Measurements from ENCODE around the gene CLCA2. TPM values are rescaled to one million over a fixed set of nuclear protein-coding genes. Genes with fewer than 3 reads are reported as not detected.
A peak's percentile ranks its signal among the peaks of the same experiment; 100 is the strongest.

CLCA2 gene
- total and polyA plus RNA-seq, 2 of the 8 experiments (the other 6 are each of a cell fraction or from before 2014, with no cell fraction given): not detected

- Histone ChIP-seq H4K91ac (replicated peaks; ENCODE audit: insufficient read length, low read length) (no peak overlapping the region), H2BK120ac (replicated peaks; ENCODE audit: low read depth, low read length) (no peak overlapping the region), H2BK15ac (ENCODE audit: low read length) (no peak overlapping the region), H2AK5ac (ENCODE audit: low read depth, low read length) (no peak overlapping the region), H2BK12ac (ENCODE audit: low read depth, low read length) (no peak overlapping the region), H3K79me1 (ENCODE audit: low read depth, low read length) (no peaks in the 10 kb centered on the region), H3K4me3 (ENCODE audit: extremely low read depth in 1 of 4, insufficient read depth in 2 of 4, low read depth in 3 of 4, low read length in 4 of 4) (no peak overlapping the region), H3K4ac (replicated peaks; ENCODE audit: insufficient read length, low read depth, low read length) (no peak overlapping the region), H3K56ac (replicated peaks; ENCODE audit: insufficient read length, low read depth, low read length) (no peak overlapping the region), H3K79me2 (ENCODE audit: control insufficient read depth in 1 of 2, insufficient read depth in 2 of 2, low read length in 2 of 2) (no peaks in the 10 kb centered on the region), H3K14ac (ENCODE audit: insufficient read length) (no peak overlapping the region), H3K36me3 (ENCODE audit: control insufficient read depth in 2 of 4, insufficient read depth in 4 of 4, low read length in 3 of 4) (no peaks in the 10 kb centered on the region), H3K4me2 (ENCODE audit: insufficient read depth in 1 of 2, low read depth in 2 of 2, low read length in 2 of 2) (no peak overlapping the region), H3K9me3 (ENCODE audit: insufficient read depth in 2 of 2, low read depth in 1 of 2, low read length in 1 of 2) (no peaks in the 10 kb centered on the region), H3K27ac (ENCODE audit: low read depth, low read length) (no peak overlapping the region), H2BK20ac (ENCODE audit: low read length) (no peak overlapping the region), H3K9ac (replicated peaks in 1 of 4; ENCODE audit: extremely low read depth in 1 of 4, low read depth in 3 of 4, low read length in 3 of 4) (no peak overlapping the region), H3K18ac (ENCODE audit: extremely low read depth, low read length) (no peak overlapping the region), H2AFZ (ENCODE audit: low read length) (no peak overlapping the region), H2BK5ac (ENCODE audit: low read depth, low read length) (no peak overlapping the region), H4K5ac (ENCODE audit: insufficient read length, low read depth, low read length) (no peak overlapping the region), H4K8ac (ENCODE audit: extremely low read depth, insufficient read depth, low read length) (peak overlapping the region; percentile 28; the same call in 1 of the 2 replicates), H3K4me1 (replicated peaks in 1 of 4; ENCODE audit: control insufficient read depth in 3 of 4, insufficient read depth in 4 of 4, low read length in 3 of 4) (no peaks in the 10 kb centered on the region), H3K27me3 (replicated peaks in 1 of 4; ENCODE audit: control insufficient read depth in 3 of 4, extremely low read depth in 1 of 4, insufficient read depth in 3 of 4, low read length in 3 of 4) (no peaks in the 10 kb centered on the region), H3K23me2 (ENCODE audit: low read depth, low read length) (no peaks in the 10 kb centered on the region), H4K20me1 (replicated peaks in 1 of 2; ENCODE audit: control insufficient read depth in 1 of 2, insufficient read depth in 2 of 2, low read length in 2 of 2) (no peaks in the 10 kb centered on the region), H3K23ac (ENCODE audit: insufficient read length) (no peak overlapping the region)
- FAIRE-seq: no peak
- CTCF ChIA-PET (ENCODE audit: partially characterized antibody): interaction anchor here (1.0 to 1.4 kb wide), 3 partner anchors 33 to 87 kb away, joined by 3 to 7 read pairs (median 3); no protein-coding TSS in a partner anchor
- no peak for DNase-seq (ENCODE audit: low read depth in 1 of 2, low spot score in 2 of 2)
- POLR2A ChIA-PET (ENCODE audit: partially characterized antibody): no interaction called here
- WGBS, 2 experiments (ENCODE audit: extremely low coverage in 1 of 2, insufficient coverage in 1 of 2, insufficient read length in 1 of 2, insufficient replicate concordance in 2 of 2, low coverage in 1 of 2, low lambda C conversion rate in 2 of 2, missing lambda C conversion rate in 1 of 2): 86% methylated on average over 4 of the region's 4 CpGs; no CpG with 5 or more reads in 1 of the 2 experiments
- TF ChIP-seq CTBP2 (IDR thresholded peaks at IDR 0.05; ENCODE audit: borderline replicate concordance, insufficient read depth, insufficient read length, low read length) (no peak), TBP (IDR thresholded peaks at IDR 0.05; ENCODE audit: low read depth, low read length) (no peak), SP2 (IDR thresholded peaks at IDR 0.05; ENCODE audit: low read length) (no peak), HDAC2 (IDR thresholded peaks at IDR 0.05; ENCODE audit: borderline replicate concordance in 1 of 2, low read depth in 2 of 2, low read length in 2 of 2) (no peak), NANOG (IDR thresholded peaks at IDR 0.05; ENCODE audit: insufficient read depth, low read depth, low read length, poor library complexity, severe bottlenecking) (no peak), MAFK (IDR thresholded peaks at IDR 0.05; ENCODE audit: low read depth, low read length) (no peak), EZH2 (IDR thresholded peaks at IDR 0.05; ENCODE audit: low read depth, low read length, severe bottlenecking) (no peak), ASH2L (IDR thresholded peaks at IDR 0.05; ENCODE audit: low read length) (no peak), CTCF (IDR thresholded peaks at IDR 0.05; ENCODE audit: control extremely low read depth in 1 of 3, insufficient read depth in 1 of 3, low read depth in 1 of 3, low read length in 3 of 3) (no peak), BACH1 (IDR thresholded peaks at IDR 0.05; ENCODE audit: low read length) (no peak), RFX5 (IDR thresholded peaks at IDR 0.05; ENCODE audit: borderline replicate concordance, low read depth, low read length) (no peak), NRF1 (IDR thresholded peaks at IDR 0.05; ENCODE audit: low read depth, low read length) (no peak)
Measured at GRCh38 chr1:86466986-86467385, 43.0 kb downstream of the CLCA2 start.

Measured in H1 (cell line).